DMS 273 (cell line): ENCODE measurements around the gene ZNF296.

Experiments
- DNase-seq: peaks from one replicate; lab custom pipeline; 2025; ENCODE audit not compliant: unreplicated experiment; lab: John Stamatoyannopoulos, UW

The ZNF296 gene

DNA sequence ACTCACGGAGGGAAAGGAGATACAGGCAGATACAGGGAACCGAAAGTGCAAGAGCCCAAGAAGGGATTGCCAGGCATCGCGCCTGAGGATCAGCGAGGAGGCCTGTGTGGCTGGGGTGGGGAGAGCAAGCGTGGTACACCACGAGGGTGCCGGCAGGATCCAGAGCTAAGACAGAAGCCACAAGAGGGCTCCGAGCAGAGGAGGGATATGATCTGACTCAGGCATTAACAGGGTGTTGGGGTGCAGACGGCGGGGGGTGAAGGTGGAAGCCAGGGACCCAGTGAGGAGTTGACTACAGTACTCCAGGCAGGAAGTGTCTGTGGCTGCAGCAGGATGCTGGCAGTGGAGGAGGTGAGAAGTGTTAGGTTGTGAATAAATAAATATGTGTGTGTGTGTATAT, 11.3 kb upstream of the ZNF296 start:
- DNase-seq: no peak

DNA sequence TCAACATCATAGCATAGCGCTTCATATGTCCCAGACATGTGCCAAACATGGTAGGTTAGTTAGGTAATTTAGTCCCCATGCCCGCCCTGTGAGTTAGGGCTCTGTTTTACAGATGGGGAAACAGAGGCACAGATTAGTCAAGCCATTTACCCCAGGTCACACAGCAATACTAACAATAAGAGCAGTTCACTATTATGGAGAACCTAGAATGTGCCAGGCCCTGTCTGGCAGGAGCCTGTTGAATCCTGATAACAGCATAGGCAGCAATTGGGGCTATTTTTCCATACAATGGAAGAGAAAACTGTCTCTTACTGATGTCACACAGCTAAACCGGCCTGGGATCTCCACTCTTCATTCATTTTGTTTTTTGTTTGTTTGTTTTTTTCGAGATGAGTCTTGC, 10.2 kb upstream of the ZNF296 start:
- DNase-seq: no peak

DNA sequence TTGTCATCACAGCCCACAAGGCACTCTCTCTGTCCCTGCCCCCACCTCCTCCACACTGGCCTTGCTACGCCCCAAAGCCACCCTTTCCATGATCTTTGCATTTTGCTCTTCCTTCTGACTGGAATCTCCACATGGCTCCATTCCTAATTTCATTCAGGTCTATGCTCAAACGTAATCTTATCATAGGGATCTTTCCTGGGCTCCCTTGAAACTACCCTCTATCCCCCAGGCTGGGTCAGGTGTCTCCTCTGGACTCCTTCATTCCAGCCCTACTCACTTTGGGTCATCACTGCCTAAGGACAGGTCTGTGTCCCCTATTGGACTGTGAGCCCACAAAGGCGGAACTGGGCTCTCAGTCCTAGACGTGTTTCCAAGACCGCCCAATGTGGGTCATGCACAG, 5.9 kb upstream of the ZNF296 start:
- DNase-seq: no peak

DNA sequence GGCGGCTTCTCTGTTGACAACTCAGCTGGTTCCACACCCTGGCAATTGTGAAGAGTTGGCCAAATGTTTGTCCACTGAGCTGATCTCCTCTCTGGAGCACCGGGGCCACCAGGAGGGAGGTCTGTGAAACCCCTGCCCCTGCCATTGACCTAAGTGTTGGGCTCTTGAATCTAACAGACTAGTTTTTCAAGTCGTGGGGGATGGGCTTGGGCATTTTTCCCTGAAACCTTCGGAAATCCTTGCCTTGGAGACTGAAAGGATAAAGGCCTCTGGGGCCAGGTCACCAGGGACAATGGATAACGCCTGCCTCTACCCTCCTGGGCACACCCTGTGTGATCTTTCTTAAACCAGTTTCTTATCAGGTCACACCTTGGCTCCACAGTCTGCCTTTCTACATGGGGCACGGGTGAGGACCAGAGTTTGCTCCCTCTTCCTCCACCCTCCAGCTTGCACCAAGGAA, 3.7 kb upstream of the ZNF296 start:
- DNase-seq: no peak

DNA sequence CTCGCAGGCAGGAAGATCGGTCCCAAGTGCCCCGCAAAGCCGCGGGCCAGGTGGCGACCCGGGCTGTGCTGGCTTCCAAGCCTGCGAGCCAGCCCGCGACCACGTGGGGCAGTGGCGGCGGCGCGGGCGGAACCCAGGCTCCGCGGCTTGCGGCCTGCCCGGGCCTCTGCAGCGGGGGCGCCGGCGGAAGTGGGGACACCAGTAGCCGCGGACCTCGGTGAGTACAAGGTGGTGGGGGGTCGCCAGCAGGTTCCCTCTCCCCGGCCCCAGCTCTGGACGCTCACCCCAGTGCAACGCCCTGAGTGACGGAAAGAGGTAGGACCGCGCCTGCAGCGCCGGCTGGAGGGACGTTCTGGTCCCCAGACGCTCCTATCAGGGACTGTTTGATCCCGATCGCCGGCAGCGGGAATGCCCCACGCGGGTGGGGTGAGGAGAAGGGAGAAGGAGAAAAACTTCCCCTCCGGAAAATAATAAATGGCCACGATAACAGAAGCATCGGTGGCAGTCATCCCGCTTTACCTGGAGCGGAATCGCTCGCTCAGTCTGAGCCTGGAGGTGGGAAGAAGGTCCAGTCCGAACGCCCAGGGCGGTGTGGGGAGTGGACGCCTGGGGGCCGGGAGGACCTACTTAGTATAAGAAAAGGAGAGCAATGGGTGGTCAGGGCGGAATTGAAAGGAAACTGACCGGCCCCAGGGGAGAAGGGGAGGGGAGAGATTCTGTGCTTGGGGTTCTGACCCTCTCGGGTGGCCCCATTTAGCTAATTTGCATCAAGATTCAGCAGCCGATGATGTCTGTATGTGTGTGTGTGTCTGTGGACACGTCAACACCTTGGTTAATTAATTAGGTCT, 3.0 kb upstream of the ZNF296 start, which contains the start of gene GEMIN7:
GEMIN7 (plus strand) TSS at position 198 of the 848 bp plus-strand sequence. CDS start 10,855 bp downstream, outside the sequence.
- peak; percentile 94 for DNase-seq

DNA sequence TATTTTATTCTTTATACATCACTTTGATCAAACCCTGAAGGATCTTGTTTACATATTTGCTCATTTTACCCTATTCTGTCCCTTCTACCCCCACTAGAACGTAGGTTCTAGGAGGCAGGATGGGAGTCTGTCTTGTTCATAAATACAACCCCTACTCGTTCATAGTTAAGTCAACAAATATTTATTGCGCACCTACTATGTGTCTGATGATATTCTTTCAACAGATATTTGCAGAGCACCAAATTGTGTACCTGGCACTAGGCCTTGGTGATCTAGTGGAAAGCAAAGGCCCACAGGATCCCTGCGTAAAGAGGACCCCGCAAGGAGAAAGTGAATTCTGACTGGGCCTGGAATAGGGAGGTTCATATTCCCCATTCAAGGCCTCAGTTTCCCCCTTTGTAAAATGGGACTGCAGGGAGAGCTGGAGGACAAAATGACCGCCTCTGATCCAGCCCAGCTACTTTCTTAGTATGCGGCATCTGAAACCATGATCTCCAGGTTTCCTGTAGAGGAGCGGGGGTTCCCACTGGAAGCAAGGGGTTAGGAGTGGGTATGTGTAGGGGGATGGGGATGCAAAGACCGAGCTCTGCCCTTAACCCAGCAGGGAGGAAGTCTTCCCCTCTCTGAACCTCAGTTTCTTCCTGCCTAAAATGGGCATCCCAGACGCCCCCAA, 2.2 kb upstream of the ZNF296 start:
- DNase-seq: no peak

DNA sequence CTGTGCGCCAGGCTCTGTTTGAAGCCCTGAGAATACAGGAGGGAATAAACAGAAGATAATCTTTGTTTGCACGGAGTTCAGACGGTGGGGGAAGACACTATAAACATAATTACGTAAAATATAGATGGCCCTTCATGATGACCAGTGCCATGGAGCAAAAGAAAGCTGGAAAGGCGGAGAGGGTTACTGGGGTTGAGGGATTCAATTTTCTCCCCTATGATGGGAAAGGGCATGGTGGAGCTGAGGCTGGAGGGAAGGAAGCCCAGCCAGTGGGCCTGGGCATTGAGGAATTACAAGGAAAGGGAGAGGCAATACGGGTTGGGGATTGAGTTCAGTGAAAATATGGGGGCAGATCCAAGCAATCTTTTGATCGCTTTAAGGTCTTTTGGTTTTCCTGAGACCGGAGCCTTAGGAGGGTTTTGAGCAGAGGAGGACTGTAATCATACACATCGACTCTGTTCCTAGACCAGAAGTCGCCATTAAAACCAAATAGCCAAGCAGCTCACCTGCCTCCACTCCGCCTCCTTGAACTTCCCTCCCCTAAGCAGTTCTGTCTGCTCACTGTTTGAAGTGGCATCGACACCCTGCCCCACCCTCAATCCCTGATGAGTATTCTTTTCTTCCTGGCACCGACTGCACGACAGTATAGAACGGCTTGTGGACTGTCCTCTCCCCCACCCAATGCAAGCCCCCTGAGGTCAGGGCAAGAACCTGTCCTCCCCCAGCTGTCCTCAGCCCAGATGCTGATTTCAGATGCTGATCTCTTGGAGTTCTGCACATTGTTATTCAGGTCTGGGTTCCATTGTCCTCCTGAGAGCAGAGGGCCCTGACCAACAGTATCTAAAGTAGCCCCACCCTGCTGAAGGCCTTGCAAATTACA, 813 bp upstream of the ZNF296 start:
- peak; percentile 63 for DNase-seq

DNA sequence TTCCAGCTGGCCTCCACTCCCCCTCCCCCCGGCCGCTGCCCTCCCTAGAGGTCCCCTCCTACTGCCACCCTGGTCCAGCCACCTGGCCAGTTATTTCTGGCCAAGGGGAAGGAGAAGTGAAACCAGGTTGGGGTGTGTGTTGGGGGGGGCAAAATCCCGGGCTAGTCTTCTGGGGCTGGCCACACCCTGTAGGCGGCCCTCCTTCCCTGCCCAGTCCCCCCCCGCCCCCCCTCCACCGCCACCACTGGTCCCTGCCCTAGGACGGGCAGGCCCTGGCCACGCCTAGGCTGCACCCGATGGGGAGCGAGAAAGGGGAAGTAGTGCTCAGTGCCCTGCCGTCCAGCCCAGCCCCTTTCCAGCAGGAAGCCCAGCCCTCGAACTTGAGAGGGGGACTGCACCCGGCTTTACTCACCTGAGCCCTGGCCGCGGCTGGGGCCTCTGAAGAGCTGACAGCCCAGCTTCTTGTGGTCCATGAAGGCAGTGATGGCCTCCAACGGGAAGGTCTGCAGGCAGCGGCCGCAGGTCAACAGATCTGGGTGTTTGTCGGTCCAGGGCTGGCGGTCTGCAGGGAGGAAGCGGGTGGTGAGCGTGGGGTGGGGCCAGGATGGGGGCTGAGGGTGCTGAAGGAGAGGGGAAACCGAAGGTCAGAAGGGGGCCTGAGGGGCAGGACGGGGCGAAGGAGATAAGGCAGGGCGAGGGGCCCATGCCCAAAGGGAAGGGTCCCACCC, 813 bp downstream of the ZNF296 start:
- DNase-seq: peak; percentile 94

DNA sequence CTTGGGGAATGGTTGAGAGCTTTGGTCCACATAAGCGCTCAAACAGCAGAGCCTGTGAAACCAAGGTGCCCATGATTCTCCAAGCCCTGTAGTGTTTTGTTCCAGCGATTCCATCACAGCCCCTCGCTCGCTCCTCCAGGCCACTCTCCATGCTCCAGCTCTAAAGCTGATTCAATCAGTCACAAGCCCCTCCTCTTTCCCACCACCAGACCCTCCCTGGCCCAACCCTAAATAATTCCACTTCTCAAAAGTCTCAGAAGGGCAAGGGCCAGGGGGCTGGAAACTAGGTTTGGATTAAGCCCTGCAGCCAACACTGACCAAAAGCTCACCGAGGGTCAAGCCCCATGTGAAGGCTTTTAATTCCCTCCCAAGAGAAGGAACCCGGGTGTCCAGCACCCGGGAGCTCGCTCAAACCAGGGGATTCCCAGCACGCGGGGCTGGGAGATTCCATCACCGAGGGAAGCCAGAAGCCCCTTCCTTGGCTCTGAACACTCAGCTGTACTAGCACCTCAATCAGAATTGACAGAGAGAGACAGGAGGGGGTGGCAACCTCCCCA, 1.5 kb downstream of the ZNF296 start:
- DNase-seq: no peak

DNA sequence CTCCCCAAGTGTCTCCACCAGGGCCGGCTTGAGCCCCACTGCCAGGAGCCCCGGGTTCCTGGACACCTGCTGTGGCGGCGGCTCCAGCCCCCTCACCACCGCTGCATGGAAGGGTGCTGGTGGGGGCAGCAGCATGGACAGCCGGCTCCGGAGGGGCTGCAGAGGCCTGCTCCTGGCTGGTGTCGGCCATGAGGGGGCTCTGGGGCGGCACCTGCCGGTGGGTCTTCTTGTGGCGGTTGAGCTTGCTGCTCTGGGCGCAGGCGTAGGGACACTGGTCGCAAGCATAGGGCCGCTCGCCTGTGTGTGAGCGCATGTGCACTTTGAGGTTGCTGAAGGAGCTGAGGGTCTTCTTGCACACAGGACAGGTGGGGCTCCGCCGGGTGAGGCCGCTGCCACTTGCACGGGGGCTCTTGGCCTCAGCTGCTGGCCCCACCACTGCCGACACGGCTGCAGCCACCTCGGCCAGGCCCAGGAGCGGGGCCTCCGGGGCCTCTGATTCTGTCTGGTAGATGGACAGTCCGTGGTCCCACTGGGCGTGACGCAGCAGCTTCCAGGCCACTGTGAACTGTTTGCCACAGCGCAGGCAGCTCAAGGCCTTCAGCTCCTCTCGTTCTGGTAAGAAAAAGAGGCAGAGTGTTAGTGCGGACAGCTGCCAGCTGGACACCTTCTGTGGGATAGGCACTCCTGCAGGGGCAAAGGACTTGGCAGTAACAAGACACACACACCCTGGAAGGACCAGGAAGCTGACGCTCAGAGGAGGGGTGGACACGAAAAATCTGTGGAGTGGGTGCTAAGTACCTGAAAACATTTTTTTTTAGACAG, 4.1 kb downstream of the ZNF296 start:
- DNase-seq: no peak

DNA sequence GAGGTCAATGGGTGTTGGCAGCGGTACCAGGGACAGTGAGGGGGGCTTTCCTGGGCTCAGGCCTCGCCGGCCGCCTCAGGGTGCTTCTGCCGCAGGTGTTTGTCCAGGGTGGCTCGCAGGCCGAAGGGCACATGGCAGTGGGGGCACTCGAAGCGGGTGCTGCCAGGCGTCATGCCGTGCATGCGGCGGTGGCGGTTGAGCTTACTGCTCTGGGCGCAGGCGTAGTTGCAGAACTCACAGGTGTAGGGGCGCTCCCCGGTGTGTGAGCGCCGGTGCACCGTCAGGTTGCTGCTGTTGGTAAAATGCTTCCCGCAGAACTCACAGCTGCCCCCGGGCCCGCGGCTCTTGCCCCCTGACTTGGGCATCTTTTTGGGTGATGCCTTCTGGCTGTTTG, 4.7 kb downstream of the ZNF296 start:
- no peak for DNase-seq

DNA sequence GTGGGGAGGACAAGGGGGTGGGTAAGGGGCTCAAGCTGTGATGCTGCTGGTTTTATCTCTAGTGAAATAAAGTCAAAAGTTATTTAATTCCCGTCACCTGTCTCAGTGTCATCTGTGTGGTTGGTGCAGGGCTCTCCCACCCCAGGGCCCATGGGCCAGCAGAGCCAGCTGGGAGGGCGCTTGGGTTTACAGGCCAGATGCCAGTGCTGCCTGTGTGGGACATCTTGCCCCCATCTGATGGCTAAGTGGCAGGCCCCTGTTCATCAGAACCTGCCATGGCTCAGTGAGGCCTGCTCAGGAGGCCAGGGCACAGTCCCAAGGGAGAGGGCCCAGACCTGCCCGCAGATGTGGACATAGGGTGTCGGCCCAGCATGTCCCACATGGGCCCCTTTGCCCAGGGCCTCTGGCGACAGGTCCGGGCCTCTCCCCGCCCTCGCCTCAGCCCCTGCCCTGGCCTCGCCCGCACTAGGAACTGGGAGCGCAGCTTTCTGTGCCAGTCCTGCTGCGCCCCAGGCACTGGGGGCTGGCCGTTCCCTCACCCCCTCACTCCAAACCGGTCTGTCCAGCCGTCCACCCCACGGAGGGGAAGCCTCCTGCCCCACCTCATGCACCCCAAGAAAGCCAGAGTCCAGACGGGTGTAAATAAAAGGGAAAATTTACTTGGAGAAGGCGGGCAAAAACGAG, 5.3 kb downstream of the ZNF296 start:
- peak; percentile 33 for DNase-seq

DNA sequence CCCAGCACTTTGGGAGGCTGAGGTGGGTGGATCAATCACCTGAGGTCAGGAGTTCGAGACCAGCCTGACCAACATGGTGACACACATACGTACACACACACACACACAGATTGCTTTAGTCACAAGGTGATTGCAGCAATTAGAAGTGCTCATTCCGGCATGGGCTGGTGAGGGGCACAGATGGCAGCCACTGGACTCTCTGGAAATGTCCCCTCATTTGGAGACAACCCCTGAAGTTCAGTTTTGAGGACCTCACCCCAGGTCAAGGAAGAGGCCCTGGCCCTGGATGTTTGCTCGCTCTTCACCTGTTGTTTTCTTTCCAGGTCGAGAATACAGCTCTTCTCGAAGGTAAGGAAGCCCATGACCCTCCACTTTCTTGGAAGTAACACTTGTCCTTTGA, 6.1 kb downstream of the ZNF296 start:
- DNase-seq: no peak

DNA sequence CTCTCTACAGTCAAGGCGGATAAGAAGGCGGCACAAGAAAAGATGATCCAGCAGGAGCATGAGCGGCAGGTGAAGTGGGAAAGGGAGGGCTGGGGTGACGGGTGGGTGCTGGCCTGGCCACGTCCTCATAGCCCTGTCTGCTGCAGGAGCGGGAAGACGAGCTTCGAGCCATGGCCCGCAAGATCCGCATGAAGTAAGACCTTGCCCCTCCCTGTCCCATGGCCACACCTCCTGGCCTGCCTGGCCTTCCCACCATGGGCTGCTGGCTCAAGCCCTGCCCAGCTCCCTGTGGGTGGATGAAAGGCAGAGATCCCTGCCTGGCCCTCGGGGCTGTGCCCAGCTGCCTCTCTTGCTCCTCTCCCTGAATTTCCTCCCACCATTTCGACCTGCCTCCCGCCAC, 7.2 kb downstream of the ZNF296 start:
- DNase-seq: peak; percentile 57

DNA sequence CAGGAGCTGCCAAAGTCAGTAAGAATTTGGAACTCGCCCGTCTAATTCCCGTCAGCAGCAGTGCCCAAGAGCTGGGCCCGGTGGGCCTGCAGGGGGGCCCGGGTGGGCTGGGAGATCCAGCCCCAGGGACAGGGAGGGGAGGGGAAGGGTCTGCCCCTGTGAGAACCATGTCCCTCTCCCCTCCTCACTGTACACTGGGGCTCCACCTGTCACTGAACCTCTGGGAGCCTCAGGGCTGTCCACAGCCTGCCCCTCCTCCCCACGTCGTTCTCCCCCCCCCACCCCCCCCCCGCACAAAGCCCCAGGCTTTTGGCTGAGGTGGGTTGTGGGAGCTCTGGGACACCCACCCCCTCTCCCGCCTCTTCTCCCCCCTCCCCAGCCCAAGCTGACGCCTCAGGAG, 8.2 kb downstream of the ZNF296 start:
- DNase-seq: no peak

DNA sequence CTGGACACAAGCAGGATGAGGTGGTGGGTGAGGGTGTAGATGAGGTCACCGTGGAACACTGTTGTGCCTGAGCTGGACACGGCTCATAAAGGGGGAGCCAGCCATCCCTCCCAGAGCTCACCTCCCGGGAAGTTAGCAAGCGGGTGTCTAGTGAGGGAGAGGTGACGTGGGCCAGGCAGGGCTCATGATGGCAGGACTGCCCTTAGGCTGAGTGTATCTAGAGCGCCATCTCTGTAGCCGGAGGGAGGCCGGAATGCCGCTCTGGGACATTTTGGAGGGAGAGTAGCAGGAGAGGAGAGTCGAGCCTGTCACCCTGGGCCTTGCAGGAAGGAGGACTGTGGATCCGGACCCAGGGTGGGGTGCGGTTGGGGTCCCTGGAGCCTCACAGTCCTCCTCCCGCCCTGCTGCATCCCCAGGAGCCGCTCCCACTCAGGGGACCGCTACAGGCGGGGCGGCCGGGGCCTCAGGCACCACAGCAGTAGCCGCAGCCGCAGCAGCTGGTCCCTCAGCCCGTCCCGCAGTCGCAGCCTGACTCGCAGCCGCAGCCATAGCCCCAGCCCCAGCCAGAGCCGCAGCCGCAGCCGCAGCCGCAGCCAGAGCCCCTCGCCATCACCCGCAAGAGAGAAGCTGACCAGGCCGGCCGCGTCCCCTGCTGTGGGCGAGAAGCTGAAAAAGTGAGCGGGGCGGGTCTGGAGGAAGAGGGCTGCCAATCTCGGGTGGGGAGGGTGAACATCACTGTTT, 9.2 kb downstream of the ZNF296 start:
- no peak for DNase-seq

DNA sequence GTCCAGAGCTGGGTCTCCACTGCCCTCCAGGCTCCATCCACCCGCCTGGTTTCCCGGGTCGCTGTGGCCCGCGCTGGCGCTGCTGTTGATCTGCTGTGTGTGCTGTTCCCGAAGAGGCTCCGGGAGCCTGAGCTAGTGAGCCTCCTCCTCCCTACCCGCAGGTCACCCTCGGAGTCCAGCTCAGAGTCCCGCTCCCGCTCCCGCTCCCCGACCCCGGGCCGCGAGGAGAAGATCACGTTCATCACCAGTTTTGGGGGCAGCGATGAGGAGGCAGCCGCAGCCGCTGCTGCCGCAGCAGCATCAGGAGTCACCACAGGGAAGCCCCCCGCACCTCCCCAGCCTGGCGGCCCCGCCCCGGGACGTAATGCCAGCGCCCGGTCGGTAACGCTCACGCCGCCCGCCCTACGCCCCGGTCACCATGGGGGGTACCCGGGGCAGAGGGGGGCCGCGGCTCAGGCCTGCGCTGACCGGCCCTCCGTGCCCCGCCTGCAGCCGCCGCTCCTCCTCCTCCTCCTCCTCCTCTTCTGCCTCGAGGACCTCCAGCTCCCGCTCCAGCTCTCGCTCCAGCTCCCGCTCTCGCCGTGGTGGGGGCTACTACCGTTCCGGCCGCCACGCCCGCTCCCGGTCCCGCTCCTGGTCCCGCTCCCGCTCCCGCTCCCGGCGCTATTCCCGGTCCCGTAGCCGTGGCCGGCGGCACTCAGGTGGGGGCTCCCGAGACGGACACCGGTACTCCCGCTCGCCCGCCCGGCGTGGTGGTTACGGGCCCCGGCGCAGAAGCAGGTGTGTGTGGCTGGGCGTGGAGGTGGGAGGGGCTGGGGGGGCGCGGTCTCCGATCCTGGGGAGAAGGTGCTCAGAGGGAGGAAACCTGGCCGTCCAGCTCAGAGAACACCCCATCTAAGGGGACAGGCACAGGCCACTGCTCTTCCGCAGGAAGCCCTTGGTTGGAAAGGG, 12.2 kb downstream of the ZNF296 start:
- DNase-seq: no peak
